IgD-negative memory B cell (primary cell): ENCODE data around the gene MECR. TPM values are rescaled to one million over a fixed set of nuclear protein-coding genes. Genes with fewer than 3 reads are reported as not detected.
"Not testable (repeated sequence)": the region's sequence is repeated elsewhere in the genome, so short reads cannot be mapped to it uniquely, and the experiment has no call there.

Experiments used
- H3K27ac Mint-ChIP-seq, 3 donors: one replicate each; pipeline ENCODE4 v1.8.0; 2020 to 2022; ENCODE audit warnings: mild to moderate bottlenecking in 3 of 3, mixed read lengths in 3 of 3, moderate library complexity in 1 of 3
- H3K27me3 Mint-ChIP-seq: one replicate; pipeline ENCODE4 v1.8.0; 2021; ENCODE audit warnings: mixed read lengths
- H3K36me3 Mint-ChIP-seq: one replicate; pipeline ENCODE4 v1.8.0; 2020; ENCODE audit warnings: mild to moderate bottlenecking, mixed read lengths
- H3K4me1 Mint-ChIP-seq, 3 donors: one replicate each; pipeline ENCODE4 v1.8.0; 2020 to 2022; ENCODE audit warnings: mixed read lengths in 3 of 3, mild to moderate bottlenecking in 1 of 3
- H3K4me3 Mint-ChIP-seq, 4 donors: one replicate each; pipeline ENCODE4 v1.8.0; 2020 to 2022; ENCODE audit warnings: mild to moderate bottlenecking in 4 of 4, mixed read lengths in 4 of 4, moderate library complexity in 3 of 4
- H3K9me3 Mint-ChIP-seq, 3 donors: one replicate each; pipeline ENCODE4 v1.8.0; 2020 to 2021; ENCODE audit warnings: mixed read lengths in 3 of 3, mild to moderate bottlenecking in 1 of 3
- polyA plus RNA-seq: library from polyadenylated mRNA; unstranded; fragments of 300-500 nt; fragmentation: Illumina TruSeq; gene quantifications from one replicate; pipeline ENCODE4 v1.2.3, GENCODE V29; 2021

Gene MECR
- polyA plus RNA-seq, 1 donor from 2014 or later: 20.5 TPM

DNA sequence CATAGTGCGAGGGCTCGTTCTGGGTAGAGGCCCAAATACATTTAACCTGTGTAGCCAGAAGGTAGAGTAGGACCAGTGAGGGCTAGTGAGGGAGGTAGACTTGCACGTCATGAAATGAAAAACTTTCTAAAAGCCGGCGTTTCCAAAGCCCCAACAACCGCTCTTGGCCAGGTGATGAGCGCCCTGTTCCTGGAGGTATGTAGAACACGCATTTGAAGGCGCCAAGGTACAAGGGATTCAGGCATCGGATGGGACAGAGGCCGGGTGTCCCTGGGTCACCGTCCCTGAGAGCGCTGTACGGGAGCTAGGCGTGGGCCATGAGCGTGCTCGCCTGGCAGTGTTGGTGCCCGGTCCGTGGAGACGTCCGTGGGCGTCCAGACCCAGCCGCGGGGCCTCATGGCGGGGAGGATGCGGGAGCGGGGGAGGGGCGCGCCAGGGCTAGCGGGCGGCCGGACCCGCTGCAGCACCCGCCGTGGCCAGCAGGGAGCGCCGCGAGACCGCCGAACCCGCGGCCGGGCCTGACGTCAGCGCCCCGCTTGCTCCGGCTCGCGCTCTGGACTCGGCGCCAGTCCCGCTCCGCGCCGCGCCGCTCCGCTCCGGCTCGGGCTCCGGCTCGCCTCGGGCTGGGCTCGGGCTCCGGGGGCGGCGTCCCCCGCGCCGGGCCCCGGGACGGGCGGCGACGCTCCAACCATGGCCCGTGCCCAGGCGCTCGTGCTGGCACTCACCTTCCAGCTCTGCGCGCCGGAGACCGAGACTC is 5.4 kb upstream of the MECR start, which contains the start of gene PTPRU:
Gene PTPRU (plus strand): TSS at position 568 of the 757 bp plus-strand sequence. CDS start 123 bp downstream, at position 691.
- Mint-ChIP-seq H3K9me3 (no peaks in the 10 kb centered on the region), H3K27me3 (peaks cover 45% of the 10 kb centered on the region), H3K36me3 (peaks cover 4% of the 10 kb centered on the region), H3K27ac (peak within 1 kb of the TSS; percentile 61 to 77 (median 68)), H3K4me3 (peak within 1 kb of the TSS; percentile 62 to 95 (median 92)), H3K4me1 (peaks cover 8 to 19% (median 14%) of the 10 kb centered on the region in 3 donors)

DNA sequence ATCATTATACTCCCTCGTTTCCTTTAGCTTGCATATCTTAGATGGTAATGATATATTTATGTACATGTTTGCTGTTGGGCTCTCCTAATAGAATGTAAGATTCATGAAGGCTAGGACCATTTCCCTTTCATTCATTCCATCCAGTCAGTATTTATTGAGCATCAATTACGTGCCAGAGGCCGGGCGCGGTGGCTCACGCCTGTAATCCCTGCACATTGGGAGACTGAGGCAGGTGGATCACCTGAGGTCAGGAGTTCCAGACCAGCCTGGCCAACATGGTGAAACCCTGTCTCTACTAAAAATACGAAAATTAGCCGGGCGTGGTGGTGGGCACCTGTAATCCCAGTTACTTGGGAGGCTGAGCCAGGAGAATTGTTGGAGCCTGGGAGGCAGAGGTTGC is 4.1 kb upstream of the MECR start:
- not testable (repeated sequence) for H3K36me3 Mint-ChIP-seq
- peak overlapping the region in 1 of 3 donors; percentile 2 for H3K27ac Mint-ChIP-seq

DNA sequence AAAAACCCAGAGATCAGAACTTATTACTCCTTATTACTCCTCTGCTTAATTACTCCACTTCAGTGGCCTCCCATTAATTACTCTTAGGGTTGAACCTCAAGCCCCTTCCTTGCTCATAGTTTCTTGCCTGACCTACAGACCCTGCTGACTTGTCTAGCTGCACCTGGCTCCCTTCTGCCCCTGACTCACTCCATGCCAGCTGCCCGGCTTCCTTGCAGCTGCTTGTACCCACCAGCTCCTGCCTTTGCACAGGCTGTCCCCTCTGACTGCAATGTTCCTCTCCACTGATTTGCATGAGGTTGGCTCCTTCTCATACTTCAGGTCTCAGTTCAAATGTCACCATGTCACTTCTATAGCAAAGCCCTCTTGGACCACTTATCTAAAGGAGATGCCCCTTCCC is 3.7 kb upstream of the MECR start:
- H3K9me3 Mint-ChIP-seq: no peaks in the 10 kb centered on the region
- peaks cover 23 to 30% (median 28%) of the 10 kb centered on the region in 3 donors for H3K4me1 Mint-ChIP-seq
- peaks cover 40% of the 10 kb centered on the region for H3K27me3 Mint-ChIP-seq
- H3K36me3 Mint-ChIP-seq: peaks cover 4% of the 10 kb centered on the region
- H3K4me3 Mint-ChIP-seq: peak overlapping the region in 2 of 4 donors; percentile 36 to 46
- peak overlapping the region in 1 of 3 donors; percentile 2 for H3K27ac Mint-ChIP-seq

More for the DNA sequence above, 4.1 kb upstream of the MECR start:
- H3K4me1 Mint-ChIP-seq: peaks cover 19 to 26% (median 24%) of the 10 kb centered on the region in 3 donors
- not testable (repeated sequence) for H3K9me3 Mint-ChIP-seq
- peak overlapping the region in 1 of 4 donors; percentile 36 for H3K4me3 Mint-ChIP-seq
- peaks cover 43% of the 10 kb centered on the region for H3K27me3 Mint-ChIP-seq

DNA sequence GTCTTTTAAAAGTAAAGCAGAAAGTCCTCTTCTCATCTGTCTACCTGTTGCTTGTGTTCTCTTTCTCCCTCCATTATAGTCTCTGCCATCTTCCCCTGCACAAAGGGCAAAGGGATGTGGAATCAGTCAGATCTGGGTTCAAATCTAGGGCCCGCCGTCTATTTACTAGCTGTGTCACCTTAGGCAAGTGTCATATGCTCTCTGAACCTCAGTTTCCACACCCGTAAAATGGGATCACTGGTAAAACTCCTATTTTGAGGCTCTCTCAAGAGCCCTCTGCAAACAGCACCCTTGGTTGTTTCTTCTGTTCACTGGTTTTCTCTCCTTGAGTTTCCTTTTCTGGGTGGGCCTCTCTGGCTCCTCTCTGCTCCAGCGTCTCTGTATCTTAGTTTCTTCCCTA is 3.0 kb upstream of the MECR start:
- peak overlapping the region in 1 of 4 donors; percentile 36 for H3K4me3 Mint-ChIP-seq
- peaks cover 23 to 31% (median 27%) of the 10 kb centered on the region in 3 donors for H3K4me1 Mint-ChIP-seq
- H3K27ac Mint-ChIP-seq: peak overlapping the region in 1 of 3 donors; percentile 2
- H3K36me3 Mint-ChIP-seq: peaks cover 4% of the 10 kb centered on the region
- H3K27me3 Mint-ChIP-seq: peaks cover 33% of the 10 kb centered on the region
- H3K9me3 Mint-ChIP-seq: no peaks in the 10 kb centered on the region

DNA sequence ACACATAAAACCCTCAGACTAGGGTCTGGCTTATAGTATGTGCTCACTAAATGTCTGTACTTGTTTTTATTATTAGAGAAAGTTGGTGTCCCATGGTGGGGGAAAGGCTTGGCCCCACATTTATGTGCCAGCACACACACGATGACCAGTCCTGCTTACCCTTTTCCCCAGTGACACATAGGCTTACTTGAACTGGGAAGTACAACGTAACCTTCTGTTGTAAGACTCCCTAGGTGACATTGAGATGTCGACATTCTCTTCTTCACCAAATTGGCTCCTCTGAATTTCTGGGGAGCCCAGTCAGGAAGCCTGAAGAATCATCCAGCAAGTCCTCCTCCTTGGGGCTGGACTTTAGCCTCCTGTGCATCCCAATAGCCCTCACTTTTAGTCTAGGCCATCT is 1.7 kb upstream of the MECR start:
- Mint-ChIP-seq H3K36me3 (peaks cover 4% of the 10 kb centered on the region), H3K4me3 (peak overlapping the region in 3 of 4 donors; percentile 9 to 97 (median 25)), H3K9me3 (no peaks in the 10 kb centered on the region), H3K27me3 (peaks cover 28% of the 10 kb centered on the region), H3K4me1 (peaks cover 23 to 27% (median 23%) of the 10 kb centered on the region in 3 donors), H3K27ac (peak overlapping the region in 1 of 3 donors; percentile 72)

DNA sequence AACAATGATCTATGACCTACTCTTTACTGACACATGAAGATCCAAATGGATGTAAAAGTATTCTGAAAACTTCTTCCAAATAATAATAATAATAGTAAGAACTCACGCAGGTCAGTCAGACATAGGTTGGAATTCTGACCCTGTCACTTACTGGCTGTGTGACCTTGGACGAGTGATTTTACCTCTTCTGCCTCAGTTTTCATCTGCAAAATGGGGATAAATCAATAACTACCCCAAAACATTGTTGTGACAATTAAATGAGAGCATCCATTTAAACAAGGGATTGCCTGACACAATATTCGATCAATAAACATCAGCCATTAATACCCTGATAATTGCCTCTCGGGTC is 556 bp downstream of the MECR start:
- H3K36me3 Mint-ChIP-seq: peaks cover 1% of the 10 kb centered on the region
- peak overlapping the region; percentile 94 to 98 (median 96) for H3K4me3 Mint-ChIP-seq
- H3K9me3 Mint-ChIP-seq: no peaks in the 10 kb centered on the region
- peaks cover 16 to 17% (median 16%) of the 10 kb centered on the region in 3 donors for H3K4me1 Mint-ChIP-seq
- peak overlapping the region; percentile 53 to 98 (median 90) for H3K27ac Mint-ChIP-seq
- H3K27me3 Mint-ChIP-seq: peaks cover 13% of the 10 kb centered on the region

DNA sequence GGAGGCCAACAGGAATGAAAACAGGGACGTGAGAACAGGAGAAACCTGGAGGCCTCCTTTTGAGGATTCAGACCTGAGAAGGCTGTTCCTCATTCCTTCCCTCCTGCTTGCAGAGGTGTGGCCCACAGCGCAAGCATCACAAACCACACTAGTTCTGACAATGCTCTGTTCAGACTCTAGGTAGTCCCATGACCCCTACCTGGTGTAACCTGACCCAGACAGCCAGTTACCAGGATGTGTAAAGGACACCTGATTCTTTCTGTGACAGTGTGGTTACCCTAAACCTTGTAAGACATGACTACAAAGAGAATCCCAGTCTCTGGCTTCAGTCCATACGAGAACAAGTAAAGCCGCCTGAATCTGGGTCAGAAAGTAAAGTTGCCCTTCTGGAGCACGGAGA is 3.2 kb downstream of the MECR start:
- peak overlapping the region in 1 of 4 donors; percentile 32 for H3K4me3 Mint-ChIP-seq
- no peaks in the 10 kb centered on the region for H3K9me3 Mint-ChIP-seq
- H3K27me3 Mint-ChIP-seq: no peaks in the 10 kb centered on the region
- H3K4me1 Mint-ChIP-seq: peaks cover 16 to 17% (median 16%) of the 10 kb centered on the region in 3 donors
- H3K36me3 Mint-ChIP-seq: peaks cover 1% of the 10 kb centered on the region
- H3K27ac Mint-ChIP-seq: no peak overlapping the region

DNA sequence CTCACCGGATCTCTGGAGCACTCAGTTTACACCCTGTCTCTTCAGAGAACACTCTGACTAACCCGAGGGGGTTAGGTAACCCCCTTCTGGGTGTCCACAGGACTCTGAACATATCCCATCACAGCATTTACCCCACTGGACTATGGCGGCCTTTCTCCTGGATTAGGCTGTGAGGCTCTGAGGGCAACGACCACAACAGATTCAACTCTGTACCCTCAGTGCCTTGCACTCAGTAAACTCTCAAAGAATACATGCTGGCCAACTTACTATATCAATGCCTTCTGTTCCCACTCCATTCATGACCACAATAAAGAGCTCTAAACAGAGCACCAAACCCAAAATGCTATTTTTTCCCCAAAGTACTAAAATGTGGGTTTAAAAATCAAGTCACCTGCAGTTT is 5.4 kb downstream of the MECR start:
- Mint-ChIP-seq H3K4me3 (no peak overlapping the region), H3K27ac (no peak overlapping the region), H3K36me3 (peaks cover 3% of the 10 kb centered on the region), H3K9me3 (no peaks in the 10 kb centered on the region), H3K4me1 (peaks cover 8 to 9% (median 8%) of the 10 kb centered on the region in 3 donors), H3K27me3 (no peaks in the 10 kb centered on the region)

DNA sequence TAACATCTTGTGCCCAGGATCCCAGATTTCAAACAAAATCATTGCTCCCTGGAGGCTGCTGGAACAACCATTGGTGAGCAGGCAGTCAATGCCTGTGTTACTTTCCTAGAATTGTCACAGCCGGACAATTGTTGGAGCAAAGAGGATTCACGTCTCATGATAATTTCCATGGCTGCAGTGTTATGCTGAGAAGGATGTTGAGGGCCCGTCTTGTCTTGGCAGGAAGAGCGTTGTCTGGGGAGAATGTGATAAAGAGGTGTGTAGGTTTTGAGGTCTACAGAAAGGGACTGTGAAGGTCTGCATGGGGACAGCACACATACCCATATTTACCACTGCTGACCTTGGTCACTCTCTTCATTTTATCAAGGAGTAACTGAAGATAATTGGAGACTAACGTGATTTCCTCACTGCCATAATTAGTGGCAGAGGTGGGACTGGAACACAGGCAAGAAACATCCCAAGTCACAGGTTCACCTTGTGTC is 6.3 kb downstream of the MECR start:
- Mint-ChIP-seq H3K4me3 (no peak overlapping the region), H3K9me3 (no peaks in the 10 kb centered on the region), H3K4me1 (peaks cover 0 to under 1% (median 0%) of the 10 kb centered on the region in 3 donors), H3K27ac (no peak overlapping the region), H3K27me3 (no peaks in the 10 kb centered on the region), H3K36me3 (peaks cover 6% of the 10 kb centered on the region)

DNA sequence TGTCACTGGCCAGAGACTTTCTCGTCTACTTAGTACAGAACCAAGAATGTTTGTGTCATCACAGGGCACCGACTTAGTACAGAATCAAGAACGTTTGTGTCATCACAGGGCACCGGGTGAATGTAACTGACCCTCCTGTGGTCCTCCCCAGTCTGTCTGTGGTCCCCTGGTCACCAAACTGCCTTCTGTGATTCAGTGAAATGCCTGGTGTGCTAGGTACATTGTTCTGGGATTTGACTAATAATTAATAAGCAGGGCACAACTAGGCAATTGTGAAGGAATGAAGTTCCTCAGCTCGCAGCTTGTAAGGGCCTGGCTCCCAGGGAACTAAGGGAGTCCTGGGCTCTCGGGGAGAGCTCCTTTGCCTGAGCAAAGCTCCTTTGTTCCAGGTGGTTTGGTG is 7.2 kb downstream of the MECR start:
- Mint-ChIP-seq H3K4me3 (no peak overlapping the region), H3K27ac (no peak overlapping the region), H3K4me1 (no peaks in the 10 kb centered on the region), H3K9me3 (no peaks in the 10 kb centered on the region), H3K36me3 (peaks cover 6% of the 10 kb centered on the region), H3K27me3 (no peaks in the 10 kb centered on the region)

DNA sequence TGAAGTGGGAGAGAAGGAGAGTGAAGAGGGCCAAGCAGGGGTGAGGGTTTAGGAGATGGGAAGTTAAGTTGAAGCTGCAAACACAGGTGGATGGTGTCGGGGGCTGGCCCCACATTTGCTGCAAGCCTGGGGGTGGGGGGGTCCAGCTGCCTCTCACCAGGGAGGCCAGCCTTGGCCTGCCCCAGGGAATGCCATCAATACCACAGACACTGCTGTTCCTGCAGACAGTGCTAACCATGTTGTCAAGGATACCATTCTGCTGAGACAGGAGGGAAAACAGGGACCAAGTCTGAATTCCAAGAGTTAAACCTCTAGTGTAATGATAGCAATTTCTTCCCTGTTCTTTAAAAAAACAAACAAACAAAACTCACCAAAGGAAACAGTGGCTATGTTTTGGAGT is 8.0 kb downstream of the MECR start:
- Mint-ChIP-seq H3K4me3 (no peak overlapping the region), H3K27me3 (no peaks in the 10 kb centered on the region), H3K36me3 (peaks cover 6% of the 10 kb centered on the region), H3K9me3 (no peaks in the 10 kb centered on the region), H3K4me1 (no peaks in the 10 kb centered on the region), H3K27ac (no peak overlapping the region)

DNA sequence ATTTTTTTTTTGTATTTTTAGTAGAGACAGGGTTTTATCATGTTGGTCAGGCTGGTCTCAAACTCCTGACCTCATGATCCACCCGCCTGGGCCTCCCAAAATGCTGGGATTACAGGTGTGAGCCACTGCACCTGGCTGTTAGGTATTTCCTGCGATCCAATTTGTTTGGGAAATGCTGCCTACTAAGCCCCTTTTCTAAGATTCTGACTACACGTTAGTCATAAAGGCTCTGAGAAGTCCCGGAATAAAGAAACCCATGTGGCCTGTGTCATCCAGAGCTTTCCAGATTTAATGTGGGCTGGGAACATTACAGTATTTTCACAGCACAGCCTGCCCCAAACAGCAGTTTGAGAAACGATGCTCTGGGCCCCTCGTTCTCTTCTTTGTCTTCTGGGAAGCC is 8.5 kb downstream of the MECR start:
- not testable (repeated sequence) for H3K4me3 Mint-ChIP-seq, H3K27me3 Mint-ChIP-seq, H3K9me3 Mint-ChIP-seq, H3K36me3 Mint-ChIP-seq, H3K27ac Mint-ChIP-seq, H3K4me1 Mint-ChIP-seq

DNA sequence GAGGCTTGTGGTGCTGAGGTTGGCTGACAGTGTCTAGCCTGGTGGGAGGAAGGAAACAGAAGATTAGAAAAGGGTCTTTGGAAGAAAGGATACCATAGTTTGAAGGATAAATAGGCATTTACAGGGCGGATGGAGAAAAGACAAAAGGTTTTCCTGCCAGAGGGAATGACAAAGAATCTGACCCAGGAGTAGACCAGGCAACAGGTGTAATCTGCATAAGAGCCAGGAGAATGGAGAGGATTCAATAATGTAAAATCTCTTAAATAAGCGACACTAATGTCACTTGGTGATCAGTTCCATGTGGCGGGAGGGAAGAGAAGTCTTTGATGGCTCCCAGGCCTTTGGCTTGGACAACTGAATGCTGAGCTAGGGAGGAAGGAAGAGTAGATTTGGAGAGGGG is 9.4 kb downstream of the MECR start:
- no peak overlapping the region for H3K27ac Mint-ChIP-seq

DNA sequence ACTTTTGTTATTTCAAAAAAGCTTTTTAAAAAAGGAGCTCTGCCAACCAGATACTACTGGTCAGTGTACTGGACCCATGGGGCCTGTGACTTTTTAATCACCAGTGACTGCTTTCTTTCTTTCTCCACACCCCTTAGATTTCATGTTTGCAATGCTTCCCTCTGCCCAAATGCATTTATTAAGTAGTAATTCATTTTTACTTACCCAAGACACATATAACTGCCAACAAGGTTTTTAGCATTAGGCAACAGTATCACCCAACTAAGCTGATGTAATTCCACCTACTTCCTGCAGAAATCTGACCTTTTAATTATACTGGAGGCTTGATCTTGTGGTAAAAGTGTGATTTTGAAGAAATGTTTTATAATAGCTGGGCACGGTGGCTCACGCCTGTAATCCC is 12.5 kb downstream of the MECR start:
- Mint-ChIP-seq H3K36me3 (peaks cover 6% of the 10 kb centered on the region), H3K9me3 (no peaks in the 10 kb centered on the region), H3K27me3 (no peaks in the 10 kb centered on the region), H3K4me3 (no peak overlapping the region), H3K4me1 (no peaks in the 10 kb centered on the region), H3K27ac (no peak overlapping the region)

More for the DNA sequence above, 9.4 kb downstream of the MECR start:
- Mint-ChIP-seq H3K36me3 (peaks cover 4% of the 10 kb centered on the region), H3K27me3 (no peaks in the 10 kb centered on the region), H3K4me1 (no peaks in the 10 kb centered on the region), H3K4me3 (no peak overlapping the region), H3K9me3 (no peaks in the 10 kb centered on the region)

DNA sequence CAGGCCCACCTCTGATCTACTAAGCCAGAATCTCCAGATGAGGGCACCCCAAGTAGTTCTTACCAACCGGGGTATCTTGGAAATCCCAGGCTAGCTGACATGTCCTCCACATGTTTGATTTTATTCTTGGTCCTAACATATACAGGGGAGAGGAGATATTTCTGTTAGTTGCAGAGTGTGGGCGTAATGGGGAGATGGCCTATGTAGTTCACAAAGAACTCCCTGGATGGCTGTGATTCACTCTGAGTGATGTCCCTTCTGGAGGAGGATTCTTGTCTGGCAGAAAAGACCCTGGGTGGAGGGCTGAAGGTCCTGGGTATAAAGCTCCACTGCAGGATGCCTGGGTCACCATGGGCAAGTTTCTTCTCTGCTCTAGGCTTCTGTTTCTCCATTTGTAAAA is 13.1 kb downstream of the MECR start:
- Mint-ChIP-seq H3K27me3 (no peaks in the 10 kb centered on the region), H3K4me1 (no peaks in the 10 kb centered on the region), H3K9me3 (no peaks in the 10 kb centered on the region)

DNA sequence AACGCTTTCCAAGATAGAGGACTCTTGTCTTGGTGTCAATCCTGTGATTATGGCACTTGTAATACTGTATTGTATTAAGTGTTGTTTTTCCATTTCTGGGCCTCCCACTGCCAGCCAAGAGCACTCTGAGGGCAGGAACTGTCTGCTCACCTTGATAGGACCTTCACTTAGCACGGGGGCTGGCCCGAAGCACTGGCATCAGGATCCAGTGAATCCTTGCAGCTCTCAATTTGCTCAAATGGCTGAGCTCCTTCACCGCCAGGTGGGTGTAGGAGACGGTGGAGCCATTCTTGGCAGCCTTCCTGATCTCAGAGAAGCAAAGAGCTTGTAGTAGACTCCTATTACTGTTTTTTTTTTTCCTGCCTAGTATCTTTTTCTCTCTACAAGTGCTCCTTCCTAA is 17.7 kb downstream of the MECR start:
- Mint-ChIP-seq H3K36me3 (peaks cover 5% of the 10 kb centered on the region), H3K27ac (no peak overlapping the region)

More for the DNA sequence above, 13.1 kb downstream of the MECR start:
- no peak overlapping the region for H3K4me3 Mint-ChIP-seq
- H3K27ac Mint-ChIP-seq: no peak overlapping the region
- H3K36me3 Mint-ChIP-seq: peaks cover 6% of the 10 kb centered on the region

More for the DNA sequence above, 17.7 kb downstream of the MECR start:
- no peaks in the 10 kb centered on the region for H3K9me3 Mint-ChIP-seq
- H3K4me3 Mint-ChIP-seq: no peak overlapping the region
- peaks cover 5 to 10% (median 7%) of the 10 kb centered on the region in 3 donors for H3K4me1 Mint-ChIP-seq
- no peaks in the 10 kb centered on the region for H3K27me3 Mint-ChIP-seq
